Skin of body (tissue), 2 donors: Measurements from ENCODE around the gene FOXL3. TPM values are rescaled to one million over a fixed set of nuclear protein-coding genes. Genes with fewer than 3 reads are reported as not detected.

Experiments used
- DNase-seq: peaks from one replicate; lab custom pipeline; 2025; lab: John Stamatoyannopoulos, UW
- total RNA-seq: library from RNA; depleted of rRNA; stranded (reverse); fragments of >200 nt; gene quantifications from one replicate; pipeline ENCODE4 v1.2.3, GENCODE V29; 2014

Gene FOXL3
- total RNA-seq, 1 donor from 2014 or later, result not detected

GRCh38 chr7:300546-301290, 10.7 kb downstream of the FOXL3 start:
- DNase-seq, result no peak

GRCh38 chr7:301291-302053, 11.5 kb downstream of the FOXL3 start:
- DNase-seq, result no peak

DNA sequence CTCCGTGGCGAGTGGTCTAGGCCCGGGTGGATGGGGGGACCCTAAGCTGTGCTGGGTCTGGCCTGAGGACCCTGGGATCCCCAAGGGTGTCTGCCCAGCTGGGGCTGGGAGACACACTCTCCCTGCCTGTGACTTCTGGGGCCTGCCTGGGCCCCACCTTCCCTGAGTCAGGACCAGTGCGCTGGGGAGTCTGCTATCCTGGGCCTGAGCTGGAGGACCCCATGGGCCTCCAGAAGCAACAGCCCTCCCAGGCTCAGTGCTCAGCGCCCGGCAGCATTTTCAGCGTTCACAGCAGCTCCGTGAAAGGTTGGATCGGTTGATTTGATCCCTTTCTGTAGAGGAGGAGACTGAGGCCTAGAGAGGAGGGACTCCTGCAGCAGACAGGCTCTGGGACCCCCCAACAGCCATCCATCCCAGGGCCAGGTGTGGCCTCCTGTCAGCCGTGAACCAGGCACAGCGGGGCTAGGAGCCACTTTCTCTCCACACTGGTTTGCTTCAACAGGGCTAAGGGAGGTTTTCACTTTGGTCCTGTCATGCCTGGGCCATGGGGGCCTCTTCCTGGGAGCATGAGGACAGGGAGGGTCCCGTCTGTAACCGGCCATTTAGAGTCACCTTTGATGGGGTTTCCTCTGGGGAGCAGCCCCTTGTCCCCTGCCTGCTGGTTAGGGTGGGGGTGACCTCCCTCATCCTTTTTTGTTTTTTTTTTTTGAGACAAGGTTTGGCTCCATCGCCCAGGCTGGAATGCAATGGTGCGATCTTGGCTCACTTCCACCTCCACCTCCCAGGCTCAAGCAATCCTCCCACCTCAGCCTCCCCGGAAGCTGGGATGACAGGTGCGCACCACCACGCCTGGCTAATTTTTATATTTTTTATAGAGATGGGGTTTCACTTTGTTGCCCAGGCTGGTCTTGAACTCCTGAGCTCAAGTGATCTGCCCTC, 12.4 kb downstream of the FOXL3 start:
- no peak for DNase-seq

DNA sequence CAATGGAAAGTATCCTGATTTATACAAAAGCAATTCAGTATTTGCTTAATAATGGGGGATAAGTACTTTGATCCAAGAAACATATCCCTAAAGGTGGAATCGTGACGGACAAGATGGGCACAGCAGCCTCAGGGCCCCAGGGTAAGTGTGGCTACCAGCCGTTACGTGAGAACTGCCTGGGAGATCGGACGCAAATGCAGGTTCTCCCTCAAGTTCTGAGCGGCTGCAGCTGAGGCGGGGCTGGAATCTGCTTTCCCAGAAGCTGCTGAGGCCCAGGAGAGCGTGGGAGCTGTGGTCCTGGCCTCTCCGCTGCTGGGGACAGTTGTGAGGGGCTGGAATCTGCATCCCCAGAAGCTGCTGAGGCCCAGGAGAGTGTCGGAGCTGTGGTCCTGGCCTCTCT, 13.5 kb downstream of the FOXL3 start:
- DNase-seq, result no peak

- no peak for DNase-seq
These were observed 14.1 kb downstream of the FOXL3 start for GRCh38 chr7:303884-304573.

GRCh38 chr7:304574-305409, 14.8 kb downstream of the FOXL3 start:
- DNase-seq, result no peak

- DNase-seq, result no peak
These were observed 15.6 kb downstream of the FOXL3 start for GRCh38 chr7:305410-306151.

DNA sequence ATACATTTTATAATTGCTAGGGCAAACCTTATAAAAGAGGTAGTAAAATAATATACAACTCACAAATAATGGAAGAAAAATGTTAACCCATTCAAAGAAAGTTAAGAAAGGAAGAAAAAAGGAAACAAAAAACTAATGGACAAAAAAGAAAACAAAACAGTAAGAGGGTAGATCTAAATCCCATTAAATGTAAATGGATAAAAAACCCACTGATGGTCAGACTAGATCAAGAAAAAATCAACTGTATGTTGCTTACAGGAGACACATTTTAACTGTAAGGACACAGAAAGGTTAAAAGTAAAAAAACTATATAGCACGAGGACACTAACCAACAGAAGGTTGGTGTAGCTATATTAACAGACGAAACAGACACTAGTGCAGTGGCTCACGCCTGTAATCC, 18.0 kb downstream of the FOXL3 start:
- DNase-seq, result no peak

DNA sequence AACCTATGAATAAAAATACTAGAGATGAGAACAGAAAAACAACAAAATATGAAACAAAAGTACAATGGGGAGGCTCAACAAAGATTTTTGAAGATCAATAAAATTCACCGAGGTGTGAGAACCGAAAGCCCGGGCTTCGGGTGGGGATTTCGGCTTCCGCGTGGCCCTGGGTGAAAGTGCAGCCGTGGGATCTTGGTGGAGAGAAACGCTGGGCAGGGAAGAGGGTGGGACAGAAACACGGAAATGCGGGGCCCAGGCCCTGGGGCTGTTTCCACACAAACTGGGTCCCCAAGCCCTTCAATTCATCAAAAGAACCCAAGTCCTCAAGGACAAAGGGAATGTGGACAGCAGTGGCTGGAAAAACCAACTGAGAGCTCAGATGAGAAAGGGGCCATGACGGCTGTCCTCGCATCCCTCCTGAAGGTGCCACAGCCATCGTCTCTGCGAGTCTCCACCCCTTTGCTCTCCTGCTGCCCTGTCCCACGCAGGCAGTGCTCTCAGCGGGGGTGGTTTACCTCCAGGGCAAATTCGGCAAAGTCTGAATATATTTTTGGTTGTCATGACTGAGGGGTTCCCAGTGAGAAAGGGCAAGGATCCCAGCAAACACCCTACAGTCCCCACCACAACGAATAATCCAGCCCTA, 19.7 kb downstream of the FOXL3 start:
- DNase-seq, result no peak

- DNase-seq, result no peak
These were observed 21.2 kb downstream of the FOXL3 start for GRCh38 chr7:311131-311680.

- DNase-seq, result no peak
These were observed 21.8 kb downstream of the FOXL3 start for GRCh38 chr7:311796-312195.

DNA sequence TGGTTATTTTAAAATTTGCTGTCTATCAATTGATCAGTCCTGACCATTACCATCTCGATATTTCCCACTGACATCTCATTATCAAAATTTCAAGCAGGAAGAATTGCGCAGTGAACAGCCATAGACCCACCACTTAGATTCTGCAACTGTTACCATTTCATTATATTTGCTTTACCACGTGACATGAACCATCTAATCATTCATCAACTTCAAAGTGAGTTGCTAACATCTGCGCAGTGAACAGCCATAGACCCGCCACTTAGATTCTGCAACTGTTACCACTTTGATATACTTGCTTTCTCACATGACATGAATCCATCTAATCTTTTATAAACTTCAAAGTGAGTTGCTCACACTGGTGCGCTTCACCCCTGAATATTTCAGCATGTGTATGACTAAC, 22.5 kb downstream of the FOXL3 start:
- no peak for DNase-seq

GRCh38 chr7:314853-315252, 24.9 kb downstream of the FOXL3 start:
- DNase-seq, result no peak

DNA sequence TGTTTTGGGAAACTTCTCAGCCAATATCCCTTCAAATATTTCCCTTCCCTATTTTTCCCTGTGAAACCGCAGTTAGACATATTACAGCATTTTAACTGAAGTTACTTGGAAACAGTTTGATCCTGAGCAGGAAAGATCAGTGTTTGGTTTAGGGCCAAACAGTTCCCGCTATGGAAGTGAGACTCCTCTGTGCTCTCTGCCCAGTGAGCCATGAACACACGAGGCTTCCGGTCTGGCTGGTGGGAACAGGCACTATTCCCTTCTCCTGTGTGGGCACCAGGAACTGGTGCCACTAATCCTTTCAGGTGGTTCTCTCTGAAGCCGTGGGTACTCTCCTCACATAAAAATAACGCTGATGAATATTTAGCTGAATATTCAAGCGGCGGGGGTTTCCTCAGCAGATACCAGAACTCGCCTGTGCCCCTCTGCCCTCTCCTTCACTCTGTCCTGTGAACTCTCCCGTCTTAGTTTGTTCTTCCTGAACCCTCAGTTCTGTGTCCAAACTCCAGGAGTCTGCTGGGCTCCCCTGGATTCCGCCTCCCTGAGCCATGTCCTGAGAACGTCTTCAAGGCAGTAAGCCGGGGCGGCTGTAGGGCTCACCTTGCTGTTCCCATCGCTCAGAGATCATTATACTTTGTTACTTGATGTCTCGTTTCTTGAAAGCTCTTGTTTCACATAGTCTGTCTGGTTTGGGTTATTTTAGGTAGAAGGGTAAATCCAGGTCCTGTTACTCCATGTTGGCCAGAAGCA, 25.7 kb downstream of the FOXL3 start:
- DNase-seq, result no peak

- no peak for DNase-seq
These were observed 27.9 kb downstream of the FOXL3 start for GRCh38 chr7:317643-318405.

GRCh38 chr7:318476-318875, 28.5 kb downstream of the FOXL3 start:
- DNase-seq, result no peak
